ENCODE results near the gene CACNA2D3.

DNA sequence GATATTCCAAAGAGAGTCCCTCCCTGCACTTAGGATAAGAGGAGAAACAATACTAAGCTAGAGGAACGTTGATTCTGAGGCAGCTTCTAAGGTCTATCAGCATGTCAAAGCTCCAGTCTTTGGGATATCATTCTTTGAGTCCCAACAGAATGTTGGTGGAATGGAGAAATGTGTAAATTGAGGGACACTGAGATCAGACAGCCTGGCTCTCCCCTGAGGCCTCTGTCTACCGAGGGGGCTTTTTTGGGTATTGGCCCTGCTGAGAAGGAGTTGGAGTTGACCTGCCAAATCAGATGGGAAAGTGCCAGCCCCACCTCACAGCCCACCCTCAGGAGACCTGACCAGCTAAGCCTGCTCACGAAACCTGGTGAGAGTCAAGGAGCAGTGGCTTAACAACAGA is 833.1 kb downstream of the CACNA2D3 start:
- TF ChIP-seq, protein P1, sequence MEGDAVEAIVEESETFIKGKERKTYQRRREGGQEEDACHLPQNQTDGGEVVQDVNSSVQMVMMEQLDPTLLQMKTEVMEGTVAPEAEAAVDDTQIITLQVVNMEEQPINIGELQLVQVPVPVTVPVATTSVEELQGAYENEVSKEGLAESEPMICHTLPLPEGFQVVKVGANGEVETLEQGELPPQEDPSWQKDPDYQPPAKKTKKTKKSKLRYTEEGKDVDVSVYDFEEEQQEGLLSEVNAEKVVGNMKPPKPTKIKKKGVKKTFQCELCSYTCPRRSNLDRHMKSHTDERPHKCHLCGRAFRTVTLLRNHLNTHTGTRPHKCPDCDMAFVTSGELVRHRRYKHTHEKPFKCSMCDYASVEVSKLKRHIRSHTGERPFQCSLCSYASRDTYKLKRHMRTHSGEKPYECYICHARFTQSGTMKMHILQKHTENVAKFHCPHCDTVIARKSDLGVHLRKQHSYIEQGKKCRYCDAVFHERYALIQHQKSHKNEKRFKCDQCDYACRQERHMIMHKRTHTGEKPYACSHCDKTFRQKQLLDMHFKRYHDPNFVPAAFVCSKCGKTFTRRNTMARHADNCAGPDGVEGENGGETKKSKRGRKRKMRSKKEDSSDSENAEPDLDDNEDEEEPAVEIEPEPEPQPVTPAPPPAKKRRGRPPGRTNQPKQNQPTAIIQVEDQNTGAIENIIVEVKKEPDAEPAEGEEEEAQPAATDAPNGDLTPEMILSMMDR (IDR thresholded peaks at IDR 0.05; ENCODE audit: poor library complexity, severe bottlenecking), result no peak
- no peak for TF ChIP-seq SMC3 (conservative IDR thresholded peaks at IDR 0.05; ENCODE audit: poor library complexity)

All from neural cell (in vitro differentiated cells).